ENCODE data around the gene PTPRN2. TPM values are rescaled to one million over a fixed set of nuclear protein-coding genes. Genes with fewer than 3 reads are reported as not detected.

PTPRN2 gene
- total RNA-seq, 1 experiment from 2014 or later, result 1.1 TPM

GRCh38 chr7:158145370-158145769, 442.3 kb downstream of the PTPRN2 start:
- TF ChIP-seq SIN3A (IDR thresholded peaks at IDR 0.05; ENCODE audit: borderline replicate concordance, insufficient read depth, low read depth, low read length), result no peak
- no peak for TF ChIP-seq POLR2AphosphoS5 (IDR thresholded peaks at IDR 0.05; ENCODE audit: low read depth, low read length)
- no peak for TF ChIP-seq TCF7L2 (IDR thresholded peaks at IDR 0.05; ENCODE audit: low read depth, low read length)
- Histone ChIP-seq H3K36me3 (ENCODE audit: control insufficient read depth, insufficient read depth, low read length) (no peaks in the 10 kb centered on the region), H3K27ac (ENCODE audit: low read length) (no peak overlapping the region), H3K4me1 (ENCODE audit: control insufficient read depth, insufficient read depth, low read length) (no peaks in the 10 kb centered on the region), H3K27me3 (ENCODE audit: control insufficient read depth, insufficient read depth, low read length) (peaks cover 5% of the 10 kb centered on the region), H3K4me3 (ENCODE audit: low read depth in 2 of 2, low read length in 2 of 2) (no peak overlapping the region), H3K9me3 (ENCODE audit: control insufficient read depth, insufficient read depth, low read depth, low read length) (peaks cover 12% of the 10 kb centered on the region)
- ATAC-seq, result no peak
- intact Hi-C loops (cut with micrococcal nuclease; ENCODE audit: unreplicated experiment) (no loop called here), in situ Hi-C loops (cut with HindIII; ENCODE audit: low pct_unique_long_range_greater_than_20kb, low sequenced_read_pairs) (no loop called here)
- no TSS peak for BruUV-seq (replicated peaks)
- CTCF ChIA-PET, result no interaction called here
- no peak for DNase-seq (ENCODE audit: low read depth, low spot score)
- POLR2A ChIA-PET, result no interaction called here

- ChIA-PET CTCF (no interaction called here), POLR2A (no interaction called here)
- in situ Hi-C loops (cut with HindIII; ENCODE audit: low pct_unique_long_range_greater_than_20kb, low sequenced_read_pairs), result no loop called here
- Histone ChIP-seq H3K4me1 (ENCODE audit: control insufficient read depth, insufficient read depth, low read length) (no peaks in the 10 kb centered on the region), H3K36me3 (ENCODE audit: control insufficient read depth, insufficient read depth, low read length) (no peaks in the 10 kb centered on the region), H3K27me3 (ENCODE audit: control insufficient read depth, insufficient read depth, low read length) (no peaks in the 10 kb centered on the region; the same call in 1 of the 2 replicates), H3K27ac (ENCODE audit: low read length) (no peak overlapping the region), H3K9me3 (ENCODE audit: control insufficient read depth, insufficient read depth, low read depth, low read length) (peaks cover 7% of the 10 kb centered on the region), H3K4me3 (ENCODE audit: low read depth in 2 of 2, low read length in 2 of 2) (no peak overlapping the region)
- intact Hi-C loops (cut with micrococcal nuclease; ENCODE audit: unreplicated experiment), result no loop called here
- no TSS peak for BruUV-seq (replicated peaks)
- no peak for DNase-seq (ENCODE audit: low read depth, low spot score)
- no peak for ATAC-seq
- TF ChIP-seq REST (IDR thresholded peaks at IDR 0.05; ENCODE audit: insufficient read depth in 1 of 2, low read depth in 2 of 2, low read length in 1 of 2) (no peak), POLR2AphosphoS5 (IDR thresholded peaks at IDR 0.05; ENCODE audit: low read depth, low read length) (no peak), SIN3A (IDR thresholded peaks at IDR 0.05; ENCODE audit: borderline replicate concordance, insufficient read depth, low read depth, low read length) (no peak), TCF7L2 (IDR thresholded peaks at IDR 0.05; ENCODE audit: low read depth, low read length) (no peak), CTCF (IDR thresholded peaks at IDR 0.05) (no peak)
Observed at GRCh38 chr7:158143196-158144120, 444.2 kb downstream of the PTPRN2 start.

- Histone ChIP-seq H3K4me1 (ENCODE audit: control insufficient read depth, insufficient read depth, low read length) (no peaks in the 10 kb centered on the region), H3K36me3 (ENCODE audit: control insufficient read depth, insufficient read depth, low read length) (no peaks in the 10 kb centered on the region), H3K9me3 (ENCODE audit: control insufficient read depth, insufficient read depth, low read depth, low read length) (peaks cover 6% of the 10 kb centered on the region), H3K27me3 (ENCODE audit: control insufficient read depth, insufficient read depth, low read length) (no peaks in the 10 kb centered on the region; the same call in 1 of the 2 replicates), H3K27ac (ENCODE audit: low read length) (no peak overlapping the region), H3K4me3 (ENCODE audit: low read depth in 2 of 2, low read length in 2 of 2) (no peak overlapping the region)
- TF ChIP-seq POLR2AphosphoS5 (IDR thresholded peaks at IDR 0.05; ENCODE audit: low read depth, low read length) (no peak), TCF7L2 (IDR thresholded peaks at IDR 0.05; ENCODE audit: low read depth, low read length) (no peak), SIN3A (IDR thresholded peaks at IDR 0.05; ENCODE audit: borderline replicate concordance, insufficient read depth, low read depth, low read length) (no peak), CTCF (IDR thresholded peaks at IDR 0.05) (no peak), REST (IDR thresholded peaks at IDR 0.05; ENCODE audit: insufficient read depth in 1 of 2, low read depth in 2 of 2, low read length in 1 of 2) (no peak)
- no TSS peak for BruUV-seq (replicated peaks)
- CTCF ChIA-PET, result no interaction called here
- intact Hi-C loops (cut with micrococcal nuclease; ENCODE audit: unreplicated experiment), result no loop called here
- in situ Hi-C loops (cut with HindIII; ENCODE audit: low pct_unique_long_range_greater_than_20kb, low sequenced_read_pairs), result no loop called here
- POLR2A ChIA-PET, result no interaction called here
- DNase-seq (ENCODE audit: low read depth, low spot score), result no peak
- no peak for ATAC-seq
Observed at GRCh38 chr7:158142657-158143056, 445.0 kb downstream of the PTPRN2 start.
